ENCODE data around the gene PTPN20.
"Not testable (repeated sequence)": the region's sequence is repeated elsewhere in the genome, so short reads cannot be mapped to it uniquely, and the experiment has no call there.

PTPN20 gene

GRCh38 chr10:46890813-46891611, 20.2 kb upstream of the PTPN20 start:
- not testable (repeated sequence) for H3K9me2 ChIP-seq (ENCODE audit: low read depth, low read length); H2AFZ ChIP-seq (ENCODE audit: low read length); H3K4me1 ChIP-seq (ENCODE audit: insufficient read depth, low read length, severe bottlenecking); H3K9me3 ChIP-seq (ENCODE audit: low read length); H3K36me3 ChIP-seq (ENCODE audit: insufficient read depth, low read length); H3K27me3 ChIP-seq (ENCODE audit: insufficient read depth, low read length); H3K4me3 ChIP-seq (ENCODE audit: low read depth, low read length, poor library complexity, severe bottlenecking); H3K4me2 ChIP-seq (ENCODE audit: low read length); H3F3A ChIP-seq (ENCODE audit: insufficient read depth, low read length); H3K27ac ChIP-seq (ENCODE audit: low read depth, low read length, poor library complexity, severe bottlenecking); H3K9ac ChIP-seq (ENCODE audit: low read length); H4K20me1 ChIP-seq (ENCODE audit: insufficient read depth, low read length); H3K79me2 ChIP-seq (ENCODE audit: insufficient read depth, low read length)
- TF ChIP-seq CTCF (IDR thresholded peaks at IDR 0.05; ENCODE audit: low read length) = peak; percentile 11; the same call in 1 of the 2 replicates

- not testable (repeated sequence) for H3K27me3 ChIP-seq (ENCODE audit: insufficient read depth, low read length); H4K20me1 ChIP-seq (ENCODE audit: insufficient read depth, low read length); H3K9ac ChIP-seq (ENCODE audit: low read length)
Observed at GRCh38 chr10:46896762-46897692, 14.2 kb upstream of the PTPN20 start.

GRCh38 chr10:46901247-46901646, 10.0 kb upstream of the PTPN20 start:
- not testable (repeated sequence) for H4K20me1 ChIP-seq (ENCODE audit: insufficient read depth, low read length); H3K27ac ChIP-seq (ENCODE audit: low read depth, low read length, poor library complexity, severe bottlenecking); H3K4me2 ChIP-seq (ENCODE audit: low read length); H3K36me3 ChIP-seq (ENCODE audit: insufficient read depth, low read length); H3K79me2 ChIP-seq (ENCODE audit: insufficient read depth, low read length); H3K4me3 ChIP-seq (ENCODE audit: low read depth, low read length, poor library complexity, severe bottlenecking); H3K9ac ChIP-seq (ENCODE audit: low read length); H3K4me1 ChIP-seq (ENCODE audit: insufficient read depth, low read length, severe bottlenecking); H3K27me3 ChIP-seq (ENCODE audit: insufficient read depth, low read length); H3K9me2 ChIP-seq (ENCODE audit: low read depth, low read length); H3K9me3 ChIP-seq (ENCODE audit: low read length); H2AFZ ChIP-seq (ENCODE audit: low read length); H3F3A ChIP-seq (ENCODE audit: insufficient read depth, low read length)

More at GRCh38 chr10:46896762-46897692, 14.2 kb upstream of the PTPN20 start:
- not testable (repeated sequence) for H3K36me3 ChIP-seq (ENCODE audit: insufficient read depth, low read length); H3K4me1 ChIP-seq (ENCODE audit: insufficient read depth, low read length, severe bottlenecking); H3K9me3 ChIP-seq (ENCODE audit: low read length); H3K27ac ChIP-seq (ENCODE audit: low read depth, low read length, poor library complexity, severe bottlenecking); H3K4me3 ChIP-seq (ENCODE audit: low read depth, low read length, poor library complexity, severe bottlenecking); H3K9me2 ChIP-seq (ENCODE audit: low read depth, low read length); H2AFZ ChIP-seq (ENCODE audit: low read length); H3K79me2 ChIP-seq (ENCODE audit: insufficient read depth, low read length); H3F3A ChIP-seq (ENCODE audit: insufficient read depth, low read length); H3K4me2 ChIP-seq (ENCODE audit: low read length)

- H3K4me1 ChIP-seq (ENCODE audit: insufficient read depth, low read length, severe bottlenecking); H3K4me3 ChIP-seq (ENCODE audit: low read depth, low read length, poor library complexity, severe bottlenecking); H3K36me3 ChIP-seq (ENCODE audit: insufficient read depth, low read length); H3K27ac ChIP-seq (ENCODE audit: low read depth, low read length, poor library complexity, severe bottlenecking); H4K20me1 ChIP-seq (ENCODE audit: insufficient read depth, low read length); H3K9me2 ChIP-seq (ENCODE audit: low read depth, low read length); H3K79me2 ChIP-seq (ENCODE audit: insufficient read depth, low read length); H3K9me3 ChIP-seq (ENCODE audit: low read length); H3K9ac ChIP-seq (ENCODE audit: low read length); H3F3A ChIP-seq (ENCODE audit: insufficient read depth, low read length); H3K27me3 ChIP-seq (ENCODE audit: insufficient read depth, low read length); H2AFZ ChIP-seq (ENCODE audit: low read length); H3K4me2 ChIP-seq (ENCODE audit: low read length): not testable (repeated sequence)
Observed at GRCh38 chr10:46903874-46904273, 7.4 kb upstream of the PTPN20 start.

GRCh38 chr10:46906359-46906758, 4.9 kb upstream of the PTPN20 start:
- H3K9me3 ChIP-seq (ENCODE audit: low read length); H3K4me1 ChIP-seq (ENCODE audit: insufficient read depth, low read length, severe bottlenecking); H3K9me2 ChIP-seq (ENCODE audit: low read depth, low read length); H3K27me3 ChIP-seq (ENCODE audit: insufficient read depth, low read length); H3K4me3 ChIP-seq (ENCODE audit: low read depth, low read length, poor library complexity, severe bottlenecking); H3K36me3 ChIP-seq (ENCODE audit: insufficient read depth, low read length); H3K27ac ChIP-seq (ENCODE audit: low read depth, low read length, poor library complexity, severe bottlenecking); H3K9ac ChIP-seq (ENCODE audit: low read length); H2AFZ ChIP-seq (ENCODE audit: low read length); H4K20me1 ChIP-seq (ENCODE audit: insufficient read depth, low read length); H3F3A ChIP-seq (ENCODE audit: insufficient read depth, low read length); H3K79me2 ChIP-seq (ENCODE audit: insufficient read depth, low read length); H3K4me2 ChIP-seq (ENCODE audit: low read length): not testable (repeated sequence)

GRCh38 chr10:46907185-46908117, 3.8 kb upstream of the PTPN20 start:
- not testable (repeated sequence) for H4K20me1 ChIP-seq (ENCODE audit: insufficient read depth, low read length); H3K79me2 ChIP-seq (ENCODE audit: insufficient read depth, low read length); H3K36me3 ChIP-seq (ENCODE audit: insufficient read depth, low read length); H3K27ac ChIP-seq (ENCODE audit: low read depth, low read length, poor library complexity, severe bottlenecking); H3K27me3 ChIP-seq (ENCODE audit: insufficient read depth, low read length); H3F3A ChIP-seq (ENCODE audit: insufficient read depth, low read length); H3K9ac ChIP-seq (ENCODE audit: low read length); H3K9me3 ChIP-seq (ENCODE audit: low read length); H2AFZ ChIP-seq (ENCODE audit: low read length); H3K4me1 ChIP-seq (ENCODE audit: insufficient read depth, low read length, severe bottlenecking); H3K9me2 ChIP-seq (ENCODE audit: low read depth, low read length); H3K4me3 ChIP-seq (ENCODE audit: low read depth, low read length, poor library complexity, severe bottlenecking); H3K4me2 ChIP-seq (ENCODE audit: low read length)
